ENCODE measurements around the gene EYS. TPM values are rescaled to one million over a fixed set of nuclear protein-coding genes. Genes with fewer than 3 reads are reported as not detected.

The EYS gene
- total RNA-seq, 1 experiment from 2014 or later, result not detected

DNA sequence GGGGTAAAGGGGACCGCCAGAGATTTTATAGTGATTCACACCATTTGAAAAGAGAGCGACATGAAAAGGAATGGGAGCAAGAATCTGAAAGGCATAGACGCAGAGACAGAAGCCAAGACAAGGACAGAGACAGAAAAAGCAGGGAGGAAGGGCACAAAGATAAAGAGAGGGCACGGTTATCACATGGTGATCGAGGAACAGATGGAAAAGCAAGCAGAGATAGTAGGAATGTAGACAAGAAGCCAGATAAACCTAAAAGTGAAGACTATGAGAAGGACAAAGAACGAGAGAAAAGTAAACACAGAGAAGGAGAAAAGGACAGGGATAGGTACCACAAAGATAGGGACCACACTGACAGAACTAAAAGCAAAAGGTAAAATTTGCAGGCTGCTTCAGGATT lies 1993.7 kb downstream of the EYS start:
- Histone ChIP-seq H2BK12ac (ENCODE audit: insufficient read length, low read depth, low read length) (no peak overlapping the region), H3K14ac (ENCODE audit: insufficient read depth, low read length) (no peak overlapping the region), H3K9me3 (ENCODE audit: control insufficient read depth, low read depth, low read length) (no peaks in the 10 kb centered on the region), H4K8ac (replicated peaks; ENCODE audit: insufficient read length, low read depth, low read length) (no peak overlapping the region), H2BK5ac (ENCODE audit: insufficient read length, low read length) (no peak overlapping the region), H2BK120ac (ENCODE audit: low read depth, low read length, poor library complexity, severe bottlenecking) (no peak overlapping the region), H4K20me1 (ENCODE audit: control insufficient read depth, insufficient read depth, insufficient read length) (no peaks in the 10 kb centered on the region), H3K4me1 (ENCODE audit: insufficient read depth, low read length) (no peaks in the 10 kb centered on the region), H3K9ac (ENCODE audit: extremely low read depth, insufficient read length, low read length) (no peak overlapping the region), H2BK20ac (ENCODE audit: low read depth, low read length, poor library complexity, severe bottlenecking) (no peak overlapping the region), H3K4ac (ENCODE audit: low read depth, low read length) (no peak overlapping the region), H3K18ac (ENCODE audit: insufficient read length, low read depth, low read length) (no peak overlapping the region), H3K23me2 (ENCODE audit: insufficient read length, low read depth, low read length, poor library complexity, severe bottlenecking) (no peaks in the 10 kb centered on the region), H2AK5ac (ENCODE audit: insufficient read length, low read length) (no peak overlapping the region), H3T11ph (ENCODE audit: low read length) (no peak overlapping the region), H2BK15ac (ENCODE audit: low read depth, low read length) (no peak overlapping the region), H2AFZ (ENCODE audit: low read length) (no peak overlapping the region), H3K4me2 (ENCODE audit: insufficient read depth, insufficient read length, low read length) (no peak overlapping the region), H3K27me3 (ENCODE audit: insufficient read depth, low read length) (no peaks in the 10 kb centered on the region), H3K23ac (ENCODE audit: insufficient read length, low read depth, low read length) (no peak overlapping the region), H3K79me1 (ENCODE audit: insufficient read depth, low read depth, low read length, poor library complexity, severe bottlenecking) (no peaks in the 10 kb centered on the region), H3K56ac (ENCODE audit: insufficient read length, low read depth, low read length) (no peak overlapping the region), H4K91ac (ENCODE audit: insufficient read length, low read depth, low read length) (no peak overlapping the region), H4K5ac (ENCODE audit: insufficient read length, low read depth, low read length) (peak overlapping the region; percentile 41), H3K27ac (ENCODE audit: insufficient read length, low read depth, low read length) (no peak overlapping the region), H3K79me2 (ENCODE audit: insufficient read depth, low read length) (no peaks in the 10 kb centered on the region)
- no peaks in the 10 kb centered on the region for H3K9me3 Mint-ChIP-seq
- no peak overlapping the region for H3K4me3 Mint-ChIP-seq
- H3K27ac Mint-ChIP-seq, result 0 out of 7 replicates have a peak overlapping the region, but pooled peaks of 1 of the 3 experiments have one; percentile 2
- WGBS (ENCODE audit: extremely low coverage, insufficient read length, low lambda C conversion rate), result no CpG with 5 or more reads among the region's 6 CpGs
- TF ChIP-seq, protein P1, sequence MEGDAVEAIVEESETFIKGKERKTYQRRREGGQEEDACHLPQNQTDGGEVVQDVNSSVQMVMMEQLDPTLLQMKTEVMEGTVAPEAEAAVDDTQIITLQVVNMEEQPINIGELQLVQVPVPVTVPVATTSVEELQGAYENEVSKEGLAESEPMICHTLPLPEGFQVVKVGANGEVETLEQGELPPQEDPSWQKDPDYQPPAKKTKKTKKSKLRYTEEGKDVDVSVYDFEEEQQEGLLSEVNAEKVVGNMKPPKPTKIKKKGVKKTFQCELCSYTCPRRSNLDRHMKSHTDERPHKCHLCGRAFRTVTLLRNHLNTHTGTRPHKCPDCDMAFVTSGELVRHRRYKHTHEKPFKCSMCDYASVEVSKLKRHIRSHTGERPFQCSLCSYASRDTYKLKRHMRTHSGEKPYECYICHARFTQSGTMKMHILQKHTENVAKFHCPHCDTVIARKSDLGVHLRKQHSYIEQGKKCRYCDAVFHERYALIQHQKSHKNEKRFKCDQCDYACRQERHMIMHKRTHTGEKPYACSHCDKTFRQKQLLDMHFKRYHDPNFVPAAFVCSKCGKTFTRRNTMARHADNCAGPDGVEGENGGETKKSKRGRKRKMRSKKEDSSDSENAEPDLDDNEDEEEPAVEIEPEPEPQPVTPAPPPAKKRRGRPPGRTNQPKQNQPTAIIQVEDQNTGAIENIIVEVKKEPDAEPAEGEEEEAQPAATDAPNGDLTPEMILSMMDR (conservative IDR thresholded peaks at IDR 0.05), result no peak
- no peaks in the 10 kb centered on the region for H3K27me3 Mint-ChIP-seq (ENCODE audit: low read depth)
- peaks cover 26 to 46% (median 44%) of the 10 kb centered on the region in 3 experiments; a peak in 6 of 7 replicates for H3K36me3 Mint-ChIP-seq (ENCODE audit: insufficient read depth in 1 of 3, low read depth in 3 of 3)
- H3K4me1 Mint-ChIP-seq, result no peaks in the 10 kb centered on the region
- no peak for DNase-seq
